ENCODE data around the gene PID1. TPM values are rescaled to one million over a fixed set of nuclear protein-coding genes. Genes with fewer than 3 reads are reported as not detected.

The PID1 gene
- total and polyA plus RNA-seq, 2 donors (not counting 1 experiment from before 2014, with no cell fraction given) = 0.10 TPM; not detected in 1

DNA sequence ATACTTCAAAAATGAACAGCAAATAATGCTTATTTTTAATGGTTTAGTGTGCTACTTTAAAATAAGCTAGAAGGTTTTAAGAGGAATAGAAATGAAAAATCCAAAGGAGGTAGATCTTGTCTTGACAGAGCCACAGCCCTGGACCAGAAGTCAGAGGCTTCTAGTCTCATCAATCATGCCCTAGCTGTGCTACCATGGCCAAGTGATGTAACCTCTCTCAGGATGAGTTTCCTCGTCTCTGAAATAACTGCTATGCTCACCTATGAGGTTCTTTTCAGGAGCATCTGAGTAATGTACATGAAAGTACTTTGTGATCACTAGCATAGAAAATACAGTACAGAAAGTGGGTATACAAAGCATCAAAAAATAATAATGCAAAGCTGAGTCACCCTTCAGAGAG lies 248.4 kb downstream of the PID1 start:
- Histone ChIP-seq H3K4me2 (replicated peaks; ENCODE audit: low read depth, low read length, poor library complexity, severe bottlenecking) (no peak overlapping the region), H3K9ac (ENCODE audit: low read length) (no peak overlapping the region), H4K20me1 (ENCODE audit: control insufficient read depth, insufficient read depth, low read length, poor library complexity, severe bottlenecking) (no peaks in the 10 kb centered on the region), H3K4me1 (ENCODE audit: control insufficient read depth in 2 of 2, insufficient read depth in 2 of 2, low read length in 2 of 2) (no peaks in the 10 kb centered on the region), H3K4me3 (ENCODE audit: control extremely low read depth in 1 of 5, extremely low read depth in 1 of 5, insufficient read depth in 1 of 5, low read depth in 2 of 5, low read length in 4 of 5) (no peak overlapping the region), H3K36me3 (replicated peaks in 1 of 2; ENCODE audit: control extremely low read depth in 1 of 2, control insufficient read depth in 1 of 2, extremely low read depth in 1 of 2, insufficient read depth in 2 of 2, low read length in 1 of 2) (no peaks in the 10 kb centered on the region), H3K27me3 (replicated peaks in 1 of 4; ENCODE audit: control extremely low read depth in 1 of 4, control insufficient read depth in 3 of 4, insufficient read depth in 4 of 4, low read length in 3 of 4) (no peaks in the 10 kb centered on the region), H3K27ac (ENCODE audit: low read length in 2 of 2) (no peak overlapping the region), H2AFZ (ENCODE audit: insufficient read depth, low read depth, low read length, poor library complexity, severe bottlenecking) (no peak overlapping the region), H3K79me2 (ENCODE audit: control insufficient read depth, insufficient read depth, low read length) (no peaks in the 10 kb centered on the region), H3K9me3 (ENCODE audit: control extremely low read depth in 1 of 3, control insufficient read depth in 2 of 3, insufficient read depth in 1 of 3, low read length in 2 of 3) (peaks cover 0 to 11% (median 0%) of the 10 kb centered on the region in 3 donors)
- DNase-seq (no peak), ATAC-seq (ENCODE audit: low read depth) (no peak)
- Mint-ChIP-seq H3K4me1 (no peaks in the 10 kb centered on the region), H3K27ac (no peak overlapping the region), H3K9me3 (ENCODE audit: insufficient read depth) (peaks cover 2% of the 10 kb centered on the region), H3K4me3 (no peak overlapping the region), H3K27me3 (no peaks in the 10 kb centered on the region)
- ChIA-PET CTCF (no interaction called here), POLR2A (no interaction called here)
- no CpG with 5 or more reads among the region's 1 CpG for WGBS (ENCODE audit: insufficient coverage)
- TF ChIP-seq EZH2 (IDR thresholded peaks at IDR 0.05; ENCODE audit: borderline replicate concordance, insufficient read depth, low read depth, low read length, poor library complexity, severe bottlenecking) = no peak
- TF ChIP-seq, protein P1, sequence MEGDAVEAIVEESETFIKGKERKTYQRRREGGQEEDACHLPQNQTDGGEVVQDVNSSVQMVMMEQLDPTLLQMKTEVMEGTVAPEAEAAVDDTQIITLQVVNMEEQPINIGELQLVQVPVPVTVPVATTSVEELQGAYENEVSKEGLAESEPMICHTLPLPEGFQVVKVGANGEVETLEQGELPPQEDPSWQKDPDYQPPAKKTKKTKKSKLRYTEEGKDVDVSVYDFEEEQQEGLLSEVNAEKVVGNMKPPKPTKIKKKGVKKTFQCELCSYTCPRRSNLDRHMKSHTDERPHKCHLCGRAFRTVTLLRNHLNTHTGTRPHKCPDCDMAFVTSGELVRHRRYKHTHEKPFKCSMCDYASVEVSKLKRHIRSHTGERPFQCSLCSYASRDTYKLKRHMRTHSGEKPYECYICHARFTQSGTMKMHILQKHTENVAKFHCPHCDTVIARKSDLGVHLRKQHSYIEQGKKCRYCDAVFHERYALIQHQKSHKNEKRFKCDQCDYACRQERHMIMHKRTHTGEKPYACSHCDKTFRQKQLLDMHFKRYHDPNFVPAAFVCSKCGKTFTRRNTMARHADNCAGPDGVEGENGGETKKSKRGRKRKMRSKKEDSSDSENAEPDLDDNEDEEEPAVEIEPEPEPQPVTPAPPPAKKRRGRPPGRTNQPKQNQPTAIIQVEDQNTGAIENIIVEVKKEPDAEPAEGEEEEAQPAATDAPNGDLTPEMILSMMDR (IDR thresholded peaks at IDR 0.05) = no peak
- intact Hi-C loops (cut with micrococcal nuclease) = no loop called here

DNA sequence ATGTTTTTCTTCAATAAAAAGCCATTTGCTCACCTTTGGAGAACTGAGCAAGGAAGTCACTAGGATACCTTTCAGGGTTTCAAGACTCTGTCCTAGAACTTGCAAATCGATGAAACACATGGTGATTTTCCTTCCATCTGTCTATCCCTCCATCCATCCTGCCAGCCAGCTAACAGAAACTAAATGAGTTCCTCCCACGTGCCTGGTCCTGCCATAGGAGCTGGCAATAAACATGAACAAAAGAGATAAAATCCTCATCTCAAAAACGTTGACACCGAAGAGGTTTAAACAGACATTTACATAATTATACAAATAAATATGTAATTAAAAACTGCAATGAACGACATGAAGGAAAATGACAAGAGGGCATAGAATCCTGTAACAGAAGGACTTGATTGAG lies 249.0 kb downstream of the PID1 start:
- Histone ChIP-seq H3K4me3 (ENCODE audit: control extremely low read depth in 1 of 5, extremely low read depth in 1 of 5, insufficient read depth in 1 of 5, low read depth in 2 of 5, low read length in 4 of 5) (no peak overlapping the region), H3K79me2 (ENCODE audit: control insufficient read depth, insufficient read depth, low read length) (no peaks in the 10 kb centered on the region), H3K36me3 (replicated peaks in 1 of 2; ENCODE audit: control extremely low read depth in 1 of 2, control insufficient read depth in 1 of 2, extremely low read depth in 1 of 2, insufficient read depth in 2 of 2, low read length in 1 of 2) (no peaks in the 10 kb centered on the region), H3K4me2 (replicated peaks; ENCODE audit: low read depth, low read length, poor library complexity, severe bottlenecking) (no peak overlapping the region), H3K4me1 (ENCODE audit: control insufficient read depth in 2 of 2, insufficient read depth in 2 of 2, low read length in 2 of 2) (no peaks in the 10 kb centered on the region), H3K27ac (ENCODE audit: low read length in 2 of 2) (no peak overlapping the region), H3K27me3 (replicated peaks in 1 of 4; ENCODE audit: control extremely low read depth in 1 of 4, control insufficient read depth in 3 of 4, insufficient read depth in 4 of 4, low read length in 3 of 4) (no peaks in the 10 kb centered on the region), H3K9me3 (ENCODE audit: control extremely low read depth in 1 of 3, control insufficient read depth in 2 of 3, insufficient read depth in 1 of 3, low read length in 2 of 3) (peaks cover 0 to 10% (median 0%) of the 10 kb centered on the region in 3 donors), H2AFZ (ENCODE audit: insufficient read depth, low read depth, low read length, poor library complexity, severe bottlenecking) (no peak overlapping the region), H3K9ac (ENCODE audit: low read length) (no peak overlapping the region), H4K20me1 (ENCODE audit: control insufficient read depth, insufficient read depth, low read length, poor library complexity, severe bottlenecking) (no peaks in the 10 kb centered on the region)
- TF ChIP-seq, protein P1 (IDR thresholded peaks at IDR 0.05) = no peak
- TF ChIP-seq EZH2 (IDR thresholded peaks at IDR 0.05; ENCODE audit: borderline replicate concordance, insufficient read depth, low read depth, low read length, poor library complexity, severe bottlenecking) = no peak
- WGBS (ENCODE audit: insufficient coverage) = 70% methylated on average over 1 of the region's 5 CpGs
- DNase-seq (no peak), ATAC-seq (ENCODE audit: low read depth) (no peak)
- ChIA-PET CTCF (no interaction called here), POLR2A (no interaction called here)
- no peaks in the 10 kb centered on the region for H3K27me3 Mint-ChIP-seq
- H3K27ac Mint-ChIP-seq = no peak overlapping the region
- no peaks in the 10 kb centered on the region for H3K4me1 Mint-ChIP-seq
- H3K4me3 Mint-ChIP-seq = no peak overlapping the region
- intact Hi-C loops (cut with micrococcal nuclease) = no loop called here
- H3K9me3 Mint-ChIP-seq (ENCODE audit: insufficient read depth) = peaks cover 2% of the 10 kb centered on the region
